ENCODE data around the gene ABTB2. TPM values are rescaled to one million over a fixed set of nuclear protein-coding genes. Genes with fewer than 3 reads are reported as not detected.

ABTB2 gene
- polyA plus RNA-seq, 1 donor (not counting 4 experiments of a cell fraction or from before 2014, with no cell fraction given) = 1.0 TPM

- no peak overlapping the region for H3K4me2 ChIP-seq (ENCODE audit: control insufficient read depth, extremely low read depth, insufficient read depth, low read depth, low read length)
- no peaks in the 10 kb centered on the region for H3K79me2 ChIP-seq (ENCODE audit: control insufficient read depth, insufficient read depth, low read length)
- dilution Hi-C loops (cut with MboI; ENCODE audit: extremely low pct_ligation_motif_present, low sequenced_read_pairs) = no loop called here
- FAIRE-seq (no peak), DNase-seq (ENCODE audit: low read depth, low spot score) (no peak)
- no peaks in the 10 kb centered on the region for H3K36me3 ChIP-seq (ENCODE audit: control insufficient read depth in 2 of 2, extremely low read depth in 1 of 2, insufficient read depth in 2 of 2, low read length in 2 of 2)
- H2AFZ ChIP-seq (ENCODE audit: control insufficient read depth, low read length) = no peak overlapping the region
- no peaks in the 10 kb centered on the region for H4K20me1 ChIP-seq (ENCODE audit: control insufficient read depth, extremely low read depth, insufficient read depth, low read length)
- no peak overlapping the region for H3K9ac ChIP-seq (ENCODE audit: control insufficient read depth, extremely low read depth, insufficient read depth, low read length)
- no peaks in the 10 kb centered on the region for H3K9me3 ChIP-seq (ENCODE audit: control insufficient read depth, low read depth, low read length)
- H3K27me3 ChIP-seq (ENCODE audit: control insufficient read depth, extremely low read depth, insufficient read depth, low read length) = no peaks in the 10 kb centered on the region
- no peak overlapping the region for H3K27ac ChIP-seq (ENCODE audit: control insufficient read depth, insufficient read depth, low read length)
- H3K9me1 ChIP-seq (ENCODE audit: control insufficient read depth, extremely low read depth, insufficient read depth, low read length) = no peaks in the 10 kb centered on the region
- no peak for TF ChIP-seq EZH2 (IDR thresholded peaks at IDR 0.05; ENCODE audit: low read length)
- TF ChIP-seq CTCF (optimal IDR thresholded peaks at IDR 0.05 in 1 of 3, IDR thresholded peaks at IDR 0.05 in 1 of 3, conservative IDR thresholded peaks at IDR 0.05 in 1 of 3; ENCODE audit: extremely low read depth in 1 of 3, insufficient read depth in 2 of 3, low read length in 3 of 3) = no peak
- no peak overlapping the region for H3K4me3 ChIP-seq (ENCODE audit: control insufficient read depth in 2 of 3, extremely low read depth in 1 of 3, insufficient read depth in 2 of 3, low read depth in 1 of 3, low read length in 3 of 3)
- H3K4me1 ChIP-seq (ENCODE audit: control insufficient read depth, extremely low read depth, insufficient read depth, low read length) = peaks cover 14% of the 10 kb centered on the region
Measured at GRCh38 chr11:34173050-34173449, 184.8 kb downstream of the ABTB2 start.

DNA sequence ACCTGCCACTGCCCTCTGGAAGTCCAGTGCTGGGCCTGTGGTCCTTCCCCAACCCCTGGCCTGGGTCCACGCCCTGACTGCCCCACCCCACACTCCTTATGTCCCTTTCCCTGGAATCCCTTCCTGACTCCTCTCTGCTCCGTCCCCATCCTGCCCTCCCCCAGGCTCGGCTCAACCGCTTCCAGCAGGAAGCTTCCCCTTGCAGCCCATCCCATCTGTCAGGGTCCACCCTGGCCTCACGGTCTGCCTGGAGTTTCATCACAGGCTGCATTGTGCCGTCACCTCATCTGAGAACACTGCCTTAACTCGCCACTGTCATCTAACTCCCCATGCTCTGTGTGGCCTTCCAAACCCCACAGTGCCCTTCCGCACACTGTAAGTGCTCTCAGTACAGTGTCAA lies 188.1 kb downstream of the ABTB2 start:
- no peaks in the 10 kb centered on the region for H4K20me1 ChIP-seq (ENCODE audit: control insufficient read depth, extremely low read depth, insufficient read depth, low read length)
- H3K9me3 ChIP-seq (ENCODE audit: control insufficient read depth, low read depth, low read length) = no peaks in the 10 kb centered on the region
- dilution Hi-C loops (cut with MboI; ENCODE audit: extremely low pct_ligation_motif_present, low sequenced_read_pairs) = no loop called here
- FAIRE-seq (no peak), DNase-seq (ENCODE audit: low read depth, low spot score) (no peak)
- no peaks in the 10 kb centered on the region for H3K36me3 ChIP-seq (ENCODE audit: control insufficient read depth in 2 of 2, extremely low read depth in 1 of 2, insufficient read depth in 2 of 2, low read length in 2 of 2)
- H3K4me3 ChIP-seq (ENCODE audit: control insufficient read depth in 2 of 3, extremely low read depth in 1 of 3, insufficient read depth in 2 of 3, low read depth in 1 of 3, low read length in 3 of 3) = no peak overlapping the region
- no peaks in the 10 kb centered on the region for H3K9me1 ChIP-seq (ENCODE audit: control insufficient read depth, extremely low read depth, insufficient read depth, low read length)
- no peaks in the 10 kb centered on the region for H3K27me3 ChIP-seq (ENCODE audit: control insufficient read depth, extremely low read depth, insufficient read depth, low read length)
- TF ChIP-seq EZH2 (IDR thresholded peaks at IDR 0.05; ENCODE audit: low read length) (no peak), CTCF (optimal IDR thresholded peaks at IDR 0.05 in 1 of 3, IDR thresholded peaks at IDR 0.05 in 1 of 3, conservative IDR thresholded peaks at IDR 0.05 in 1 of 3; ENCODE audit: extremely low read depth in 1 of 3, insufficient read depth in 2 of 3, low read length in 3 of 3) (no peak)
- no peaks in the 10 kb centered on the region for H3K79me2 ChIP-seq (ENCODE audit: control insufficient read depth, insufficient read depth, low read length)
- H3K9ac ChIP-seq (ENCODE audit: control insufficient read depth, extremely low read depth, insufficient read depth, low read length) = no peak overlapping the region
- no peak overlapping the region for H3K4me2 ChIP-seq (ENCODE audit: control insufficient read depth, extremely low read depth, insufficient read depth, low read depth, low read length)
- H2AFZ ChIP-seq (ENCODE audit: control insufficient read depth, low read length) = no peak overlapping the region
- H3K27ac ChIP-seq (ENCODE audit: control insufficient read depth, insufficient read depth, low read length) = no peak overlapping the region
- H3K4me1 ChIP-seq (ENCODE audit: control insufficient read depth, extremely low read depth, insufficient read depth, low read length) = peaks cover 9% of the 10 kb centered on the region

Data from keratinocyte (primary cell).